H1 (cell line): ENCODE results near the gene NUCB1. TPM values are rescaled to one million over a fixed set of nuclear protein-coding genes. Genes with fewer than 3 reads are reported as not detected.

Experiments
- CTCF ChIA-PET: fragments of 300-600 bp; sonication (Branson Sonifier 250); formaldehyde crosslinking; loops from one replicate; lab custom pipeline; 2021; ENCODE audit not compliant: partially characterized antibody; lab: Charles Lee
- POLR2A ChIA-PET: fragments of 300-600 bp; sonication (Branson Sonifier 250); formaldehyde crosslinking; loops from one replicate; lab custom pipeline; 2021; ENCODE audit warnings: inconsistent platforms; ENCODE audit not compliant: partially characterized antibody; lab: Charles Lee
- DNase-seq, 2 experiments: peaks; one replicate each; pipeline versions ENCODE4 v3.0.0 to v3.0.0-alpha.2; 2010 to 2022; ENCODE audit warnings: low spot score in 2 of 2, low read depth in 1 of 2, mixed read lengths in 1 of 2
- FAIRE-seq: peaks from 2 replicates; lab custom pipeline; 2011; peaks lifted over from hg19 to GRCh38; lab: Jason Lieb, UNC
- H2AFZ ChIP-seq: 2 replicates; pipeline ENCODE4 v1.8.1; 2012; ENCODE audit warnings: low read length, inconsistent platforms
- H2AK5ac ChIP-seq: 2 replicates; pipeline ENCODE4 v1.6.1; 2013; ENCODE audit warnings: low read depth, low read length
- H2BK120ac ChIP-seq: replicated peaks from 2 replicates; pipeline ENCODE3; 2013; ENCODE audit warnings: low read depth, low read length, inconsistent platforms
- H2BK12ac ChIP-seq: 2 replicates; pipeline ENCODE4 v1.6.1; 2013; ENCODE audit warnings: low read depth, low read length
- H2BK15ac ChIP-seq: 2 replicates; pipeline ENCODE4 v1.6.1; 2013; ENCODE audit warnings: low read length
- H2BK20ac ChIP-seq: 2 replicates; pipeline ENCODE4 v1.6.1; 2013; ENCODE audit warnings: low read length
- H2BK5ac ChIP-seq: 2 replicates; pipeline ENCODE4 v1.6.1; 2013; ENCODE audit warnings: low read depth, low read length
- H3K14ac ChIP-seq: 2 replicates; pipeline ENCODE4 v1.6.1; 2013; ENCODE audit warnings: inconsistent platforms; ENCODE audit not compliant: insufficient read length
- H3K18ac ChIP-seq: 2 replicates; pipeline ENCODE4 v1.6.1; 2013; ENCODE audit warnings: low read length; ENCODE audit errors: extremely low read depth
- H3K23ac ChIP-seq: 2 replicates; pipeline ENCODE4 v1.6.1; 2013; ENCODE audit warnings: inconsistent platforms; ENCODE audit not compliant: insufficient read length
- H3K23me2 ChIP-seq: 2 replicates; pipeline ENCODE4 v1.6.1; 2013; ENCODE audit warnings: low read depth, low read length
- H3K27ac ChIP-seq: 2 replicates; pipeline ENCODE4 v1.6.1; 2011; ENCODE audit warnings: low read depth, low read length, inconsistent platforms
- H3K27me3 ChIP-seq, 4 experiments: replicated peaks in 1 of 4; 1 replicate in 1 of 4; 2 replicates in 3 of 4; pipeline versions ENCODE4 v1.6.1 to v1.8.1; 2011 to 2013; ENCODE audit warnings: low read length in 3 of 4, mild to moderate bottlenecking in 3 of 4, inconsistent platforms in 2 of 4, mixed read lengths in 2 of 4, moderate library complexity in 1 of 4; ENCODE audit not compliant: control insufficient read depth in 3 of 4, insufficient read depth in 3 of 4; ENCODE audit errors: extremely low read depth in 1 of 4
- H3K36me3 ChIP-seq, 4 experiments: 2 replicates each; pipeline versions ENCODE4 v1.6.1 to v1.8.1; 2011 to 2013; ENCODE audit warnings: mild to moderate bottlenecking in 4 of 4, low read length in 3 of 4, moderate library complexity in 2 of 4, control low read depth in 1 of 4, inconsistent platforms in 1 of 4; ENCODE audit not compliant: insufficient read depth in 4 of 4, control insufficient read depth in 2 of 4
- H3K4ac ChIP-seq: replicated peaks from 2 replicates; pipeline ENCODE3; 2013; ENCODE audit warnings: low read length, low read depth, mixed read lengths, inconsistent platforms; ENCODE audit not compliant: insufficient read length
- H3K4me1 ChIP-seq, 4 experiments: replicated peaks in 1 of 4; 1 replicate in 1 of 4; 2 replicates in 3 of 4; pipeline versions ENCODE4 v1.6.1 to v1.8.1; 2011 to 2013; ENCODE audit warnings: low read length in 3 of 4, inconsistent platforms in 2 of 4, mixed read lengths in 1 of 4; ENCODE audit not compliant: insufficient read depth in 4 of 4, control insufficient read depth in 3 of 4
- H3K4me2 ChIP-seq, 2 experiments: 2 replicates each; pipeline versions ENCODE4 v1.6.1 to v1.8.1; 2011 to 2013; ENCODE audit warnings: low read depth in 2 of 2, low read length in 2 of 2, control low read depth in 1 of 2, inconsistent platforms in 1 of 2, mild to moderate bottlenecking in 1 of 2; ENCODE audit not compliant: insufficient read depth in 1 of 2
- H3K4me3 ChIP-seq, 4 experiments: fragments of 200-600, 300-600 bp in 1 of 4; sonication (generic), shearing (Covaris generic), sonication (Bioruptor Twin) in 1 of 4; 2 replicates each; pipeline versions ENCODE4 v1.5.1 to v1.8.1; 2011 to 2016; ENCODE audit warnings: low read length in 4 of 4, low read depth in 3 of 4, control low read depth in 2 of 4, inconsistent platforms in 2 of 4, mild to moderate bottlenecking in 2 of 4, mixed read lengths in 1 of 4, moderate library complexity in 1 of 4; ENCODE audit not compliant: insufficient read depth in 2 of 4; ENCODE audit errors: extremely low read depth in 1 of 4
- H3K56ac ChIP-seq: replicated peaks from 2 replicates; pipeline ENCODE3; 2013; ENCODE audit warnings: low read depth, mild to moderate bottlenecking, mixed read lengths, low read length, inconsistent platforms; ENCODE audit not compliant: insufficient read length
- H3K79me1 ChIP-seq: 2 replicates; pipeline ENCODE4 v1.6.1; 2013; ENCODE audit warnings: low read depth, low read length, control low read depth
- H3K79me2 ChIP-seq, 2 experiments: 2 replicates each; pipeline versions ENCODE4 v1.6.1 to v1.8.1; 2012 to 2013; ENCODE audit warnings: low read length in 2 of 2, mild to moderate bottlenecking in 2 of 2, inconsistent platforms in 1 of 2; ENCODE audit not compliant: insufficient read depth in 2 of 2, control insufficient read depth in 1 of 2
- H3K9ac ChIP-seq, 4 experiments: replicated peaks in 1 of 4; 1 replicate in 1 of 4; 2 replicates in 3 of 4; pipeline versions ENCODE4 v1.6.1 to v1.8.1; 2011 to 2013; ENCODE audit warnings: low read depth in 3 of 4, low read length in 3 of 4, control low read depth in 2 of 4, mild to moderate bottlenecking in 2 of 4, moderate library complexity in 2 of 4, inconsistent platforms in 1 of 4; ENCODE audit errors: extremely low read depth in 1 of 4
- H3K9me3 ChIP-seq, 2 experiments: 2 replicates each; pipeline versions ENCODE4 v1.6.1 to v1.8.1; 2012 to 2013; ENCODE audit warnings: mild to moderate bottlenecking in 2 of 2, moderate library complexity in 2 of 2, control low read depth in 1 of 2, inconsistent platforms in 1 of 2, low read depth in 1 of 2, low read length in 1 of 2, mixed read lengths in 1 of 2; ENCODE audit not compliant: insufficient read depth in 2 of 2
- H4K20me1 ChIP-seq, 2 experiments: replicated peaks in 1 of 2; 2 replicates each; pipeline versions ENCODE3 to v1.8.1; 2011 to 2013; ENCODE audit warnings: inconsistent platforms in 2 of 2, low read length in 2 of 2, mild to moderate bottlenecking in 1 of 2; ENCODE audit not compliant: insufficient read depth in 2 of 2, control insufficient read depth in 1 of 2
- H4K5ac ChIP-seq: 2 replicates; pipeline ENCODE4 v1.6.1; 2013; ENCODE audit warnings: low read length, low read depth, mixed read lengths, inconsistent platforms; ENCODE audit not compliant: insufficient read length
- H4K8ac ChIP-seq: 2 replicates; pipeline ENCODE4 v1.8.0; 2013; ENCODE audit warnings: mild to moderate bottlenecking, moderate library complexity, low read length, inconsistent platforms; ENCODE audit not compliant: insufficient read depth; ENCODE audit errors: extremely low read depth
- H4K91ac ChIP-seq: replicated peaks from 2 replicates; pipeline ENCODE3; 2013; ENCODE audit warnings: low read length, mixed read lengths, inconsistent platforms; ENCODE audit not compliant: insufficient read length
- SAP30 ChIP-seq: fragments of 300-600 bp; sonication (generic); IDR thresholded peaks from 2 replicates; pipeline ENCODE4 v1.7.1; 2012; ENCODE audit warnings: low read length, moderate library complexity, mild to moderate bottlenecking, inconsistent platforms; ENCODE audit not compliant: insufficient read depth, insufficient replicate concordance
- SIRT6 ChIP-seq: IDR thresholded peaks from one replicate; pipeline ENCODE4 v1.7.1; 2012; ENCODE audit warnings: low read length, inconsistent platforms
- SP4 ChIP-seq: IDR thresholded peaks from 2 replicates; pipeline ENCODE4 v1.6.1; 2012; ENCODE audit warnings: low read length, inconsistent platforms
- YY1 ChIP-seq: IDR thresholded peaks from 2 replicates; pipeline ENCODE4 v1.6.1; 2011; ENCODE audit warnings: low read depth, mild to moderate bottlenecking, low read length
- WGBS, 2 experiments: shearing (Covaris generic) in 1 of 2; methylation state at CpG; one replicate each; pipeline versions ENCODE4 v1.1.6 to v1.1.7; 2013 to 2015; ENCODE audit warnings: low lambda C conversion rate in 2 of 2, mixed read lengths in 2 of 2, inconsistent platforms in 1 of 2, low coverage in 1 of 2, missing lambda C conversion rate in 1 of 2; ENCODE audit not compliant: insufficient replicate concordance in 2 of 2, insufficient coverage in 1 of 2, insufficient read length in 1 of 2; ENCODE audit errors: extremely low coverage in 1 of 2, missing lambda C conversion rate in 1 of 2; 5-methylcytosine and 5-hydroxymethylcytosine counted together
- polyA plus RNA-seq, 7 experiments: library from polyadenylated mRNA; depleted of rRNA in 3 of 7; stranded (reverse) in 5 of 7; unstranded in 2 of 7; fragments of >200 nt in 5 of 7; fragments of 200-250 nt in 2 of 7; gene quantifications; 1 replicate in 5 of 7; 2 replicates in 1 of 7; 4 replicates in 1 of 7; pipeline versions ENCODE4 v1.2.1 to v1.2.3, GENCODE V29; 2011 to 2013; ENCODE audit warnings: missing spikeins in 2 of 7, mixed read lengths in 2 of 7
- total RNA-seq: library from RNA; stranded (reverse); fragmentation: NEBNext Ultra II Directional; extraction: Animal tissue kit (Norgen Biotek cat#: 25700); gene quantifications from 2 replicates; pipeline ENCODE4 v1.2.1, GENCODE V29; 2021
- TF ChIP-seq, protein P1 (sequence below): IDR thresholded peaks from 2 replicates; pipeline ENCODE4 v1.6.1; 2012; ENCODE audit warnings: low read length, inconsistent platforms

Gene NUCB1
- total and polyA plus RNA-seq, 2 of the 8 experiments (the other 6 are each of a cell fraction or from before 2014, with no cell fraction given): 111 to 121 TPM

GRCh38 chr19:48950159-48950558, 50.0 kb downstream of the NUCB1 start:
- Histone ChIP-seq H3K27ac (no peak overlapping the region), H3K56ac (no peak overlapping the region), H3K4me2 (no peak overlapping the region), H3K4me3 (no peak overlapping the region), H2AK5ac (no peak overlapping the region), H3K23ac (no peak overlapping the region), H3K9ac (no peak overlapping the region), H3K23me2 (no peaks in the 10 kb centered on the region; the same call in 1 of the 2 replicates), H4K20me1 (no peaks in the 10 kb centered on the region), H2BK20ac (no peak overlapping the region), H2BK120ac (no peak overlapping the region), H2BK15ac (no peak overlapping the region), H3K18ac (no peak overlapping the region), H4K8ac (no peak overlapping the region), H3K27me3 (no peaks in the 10 kb centered on the region; a peak in 1 of 7 replicates), H3K14ac (no peak overlapping the region), H4K91ac (no peak overlapping the region), H3K9me3 (no peaks in the 10 kb centered on the region), H4K5ac (no peak overlapping the region)
- CTCF ChIA-PET: interaction anchor here (1.7 kb wide), 1 partner anchor 43 kb away, joined by 5 read pairs; the partner anchor contains the start of gene GYS1
- DNase-seq (no peak), FAIRE-seq (no peak)
- no peak for TF ChIP-seq SP4
- TF ChIP-seq YY1: 0 out of 2 replicates have a peak, but pooled peaks have one; percentile 10
- TF ChIP-seq, protein P1, sequence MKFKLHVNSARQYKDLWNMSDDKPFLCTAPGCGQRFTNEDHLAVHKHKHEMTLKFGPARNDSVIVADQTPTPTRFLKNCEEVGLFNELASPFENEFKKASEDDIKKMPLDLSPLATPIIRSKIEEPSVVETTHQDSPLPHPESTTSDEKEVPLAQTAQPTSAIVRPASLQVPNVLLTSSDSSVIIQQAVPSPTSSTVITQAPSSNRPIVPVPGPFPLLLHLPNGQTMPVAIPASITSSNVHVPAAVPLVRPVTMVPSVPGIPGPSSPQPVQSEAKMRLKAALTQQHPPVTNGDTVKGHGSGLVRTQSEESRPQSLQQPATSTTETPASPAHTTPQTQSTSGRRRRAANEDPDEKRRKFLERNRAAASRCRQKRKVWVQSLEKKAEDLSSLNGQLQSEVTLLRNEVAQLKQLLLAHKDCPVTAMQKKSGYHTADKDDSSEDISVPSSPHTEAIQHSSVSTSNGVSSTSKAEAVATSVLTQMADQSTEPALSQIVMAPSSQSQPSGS: no peak
- TF ChIP-seq SIRT6: no peak
- no peak for TF ChIP-seq SAP30
- TF ChIP-seq, all 59 proteins: peak for 1
- 87% methylated on average over 3 of the region's 3 CpGs; no CpG with 5 or more reads in 1 of the 2 experiments for WGBS, 2 experiments
- H3K4me1 ChIP-seq: peaks cover 0 to 2% (median 0%) of the 10 kb centered on the region in 4 experiments; a peak in 1 of 7 replicates
- POLR2A ChIA-PET: interaction anchor here (0.6 to 1.9 kb wide), 3 partner anchors 11 to 16 kb away, joined by 3 to 9 read pairs (median 4); no protein-coding TSS in a partner anchor
- H3K4ac ChIP-seq: no peak overlapping the region
- no peaks in the 10 kb centered on the region for H3K79me1 ChIP-seq
- no peak overlapping the region for H2BK12ac ChIP-seq
- no peaks in the 10 kb centered on the region for H3K36me3 ChIP-seq
- H2AFZ ChIP-seq: no peak overlapping the region
- H3K79me2 ChIP-seq: peaks cover 0 to 3% of the 10 kb centered on the region in 2 experiments; a peak in 2 of 4 replicates
- no peak overlapping the region for H2BK5ac ChIP-seq
